Cardiac fibroblast (primary cell): Measurements from ENCODE around the gene ATP23.
A peak's percentile ranks its signal among the peaks of the same experiment; 100 is the strongest.

Experiments used
- DNase-seq, 2 donors: peaks; one replicate each; pipeline versions ENCODE4 v3.0.0 to v3.0.0-alpha.2; 2010; ENCODE audit warnings: low read depth in 2 of 2
- H3K4me3 ChIP-seq, 2 donors: replicated peaks in 1 of 2; 1 replicate in 1 of 2; 2 replicates in 1 of 2; pipeline ENCODE4 v1.5.1; 2011; ENCODE audit warnings: low read depth in 2 of 2, low read length in 2 of 2, mild to moderate bottlenecking in 2 of 2, moderate library complexity in 1 of 2
- CTCF ChIP-seq: IDR thresholded peaks from one replicate; pipeline ENCODE4 v1.5.1; 2011; ENCODE audit warnings: low read depth, mild to moderate bottlenecking, low read length, inconsistent platforms

Gene ATP23

GRCh38 chr12:57944313-57945023, 3.1 kb downstream of the ATP23 start:
- no peak overlapping the region for H3K4me3 ChIP-seq
- no peak for DNase-seq

GRCh38 chr12:57952766-57953165, 11.4 kb downstream of the ATP23 start:
- TF ChIP-seq CTCF = no peak
- H3K4me3 ChIP-seq = no peak overlapping the region
- no peak for DNase-seq

More at GRCh38 chr12:57944313-57945023, 3.1 kb downstream of the ATP23 start:
- TF ChIP-seq CTCF = no peak

DNA sequence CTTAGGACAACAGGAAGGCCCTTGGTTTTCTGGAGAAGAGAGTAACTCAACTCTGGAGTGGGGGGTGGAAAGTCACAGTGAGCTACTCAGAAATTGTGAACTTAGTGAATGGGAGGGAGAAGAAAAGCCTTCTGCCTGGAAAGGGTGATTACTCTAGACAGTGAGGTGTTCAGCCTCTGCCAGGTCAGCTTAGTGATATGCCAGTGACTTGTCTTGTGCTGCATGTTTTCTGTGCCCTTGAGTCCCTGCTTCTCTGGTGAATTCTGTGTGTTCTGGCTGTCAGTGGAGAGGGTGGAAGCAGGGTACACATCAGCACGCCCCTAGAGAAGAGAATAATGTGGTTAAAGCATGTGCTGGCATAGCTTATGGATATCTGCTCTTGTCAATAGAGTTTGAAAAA, 13.4 kb downstream of the ATP23 start:
- TF ChIP-seq CTCF = no peak
- no peak for DNase-seq
- no peak overlapping the region for H3K4me3 ChIP-seq

DNA sequence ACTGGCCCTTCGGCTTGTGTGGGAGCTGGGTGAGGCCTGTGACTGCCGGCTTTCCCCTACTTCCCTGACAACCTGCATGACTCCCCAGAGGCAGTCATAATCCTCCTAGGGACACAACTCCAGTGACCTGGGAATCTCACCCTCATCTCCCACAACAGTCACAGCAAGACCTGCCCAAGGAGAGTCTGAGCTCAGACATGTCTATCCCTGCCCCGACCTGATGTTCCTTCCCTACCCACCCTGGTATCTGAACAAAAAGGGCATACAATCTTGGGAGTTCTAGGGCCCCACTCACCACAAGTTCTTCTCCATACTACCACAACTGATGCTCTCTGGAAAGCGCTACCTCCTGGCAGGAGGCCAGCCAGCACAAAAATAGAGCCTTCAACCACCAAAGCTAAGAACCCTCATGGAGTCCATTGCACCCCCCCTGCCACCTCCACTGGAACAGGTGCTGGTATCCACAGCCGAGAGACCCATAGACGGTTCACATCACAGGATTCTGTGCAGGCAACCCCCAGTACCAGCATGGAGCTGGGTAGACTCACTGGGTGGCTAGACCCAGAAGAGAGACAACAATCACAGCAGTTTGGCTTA, 16.8 kb downstream of the ATP23 start:
- no peak for TF ChIP-seq CTCF
- DNase-seq = no peak
- no peak overlapping the region for H3K4me3 ChIP-seq

GRCh38 chr12:57964421-57964820, 23.1 kb downstream of the ATP23 start:
- DNase-seq = no peak

GRCh38 chr12:57965766-57966165, 24.4 kb downstream of the ATP23 start:
- DNase-seq = peak in 1 of 2 donors; percentile 18
- no peak overlapping the region for H3K4me3 ChIP-seq
- no peak for TF ChIP-seq CTCF

More at GRCh38 chr12:57964421-57964820, 23.1 kb downstream of the ATP23 start:
- no peak overlapping the region for H3K4me3 ChIP-seq
- no peak for TF ChIP-seq CTCF
